ENCODE results near the gene PIP4K2A.

DNA sequence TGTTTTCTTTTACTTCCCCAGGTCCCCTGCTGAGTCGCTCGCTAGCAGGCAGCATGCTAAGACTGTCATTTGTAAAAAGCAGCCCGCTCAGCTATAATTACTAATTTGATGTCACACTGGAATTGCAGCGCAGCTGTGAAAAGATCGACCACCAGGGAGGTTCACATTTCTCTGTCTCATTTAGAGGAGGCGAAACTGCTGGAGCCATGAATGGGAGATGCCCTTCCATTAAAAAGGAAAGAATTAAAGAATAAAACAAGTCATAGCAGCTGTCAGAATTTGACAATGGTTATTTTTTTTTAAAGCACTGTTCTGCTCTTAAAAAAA, 153.5 kb downstream of the PIP4K2A start:
- TF ChIP-seq, protein P1, sequence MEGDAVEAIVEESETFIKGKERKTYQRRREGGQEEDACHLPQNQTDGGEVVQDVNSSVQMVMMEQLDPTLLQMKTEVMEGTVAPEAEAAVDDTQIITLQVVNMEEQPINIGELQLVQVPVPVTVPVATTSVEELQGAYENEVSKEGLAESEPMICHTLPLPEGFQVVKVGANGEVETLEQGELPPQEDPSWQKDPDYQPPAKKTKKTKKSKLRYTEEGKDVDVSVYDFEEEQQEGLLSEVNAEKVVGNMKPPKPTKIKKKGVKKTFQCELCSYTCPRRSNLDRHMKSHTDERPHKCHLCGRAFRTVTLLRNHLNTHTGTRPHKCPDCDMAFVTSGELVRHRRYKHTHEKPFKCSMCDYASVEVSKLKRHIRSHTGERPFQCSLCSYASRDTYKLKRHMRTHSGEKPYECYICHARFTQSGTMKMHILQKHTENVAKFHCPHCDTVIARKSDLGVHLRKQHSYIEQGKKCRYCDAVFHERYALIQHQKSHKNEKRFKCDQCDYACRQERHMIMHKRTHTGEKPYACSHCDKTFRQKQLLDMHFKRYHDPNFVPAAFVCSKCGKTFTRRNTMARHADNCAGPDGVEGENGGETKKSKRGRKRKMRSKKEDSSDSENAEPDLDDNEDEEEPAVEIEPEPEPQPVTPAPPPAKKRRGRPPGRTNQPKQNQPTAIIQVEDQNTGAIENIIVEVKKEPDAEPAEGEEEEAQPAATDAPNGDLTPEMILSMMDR (IDR thresholded peaks at IDR 0.05), result no peak
- no peak for TF ChIP-seq POLR2AphosphoS5 (IDR thresholded peaks at IDR 0.05)

All from breast epithelium (tissue), 3 donors.